Endothelial cell of hepatic sinusoid (primary cell): ENCODE measurements around the gene PBX4.
"Not testable (repeated sequence)": the region's sequence is repeated elsewhere in the genome, so short reads cannot be mapped to it uniquely, and the experiment has no call there.

ENCODE experiments used
- in situ Hi-C: cut with HindIII; loops from 2 replicates; pipeline ENCODE4 v1.10.0; 2017; ENCODE audit warnings: low sequenced_read_pairs

The PBX4 gene

GRCh38 chr19:19618219-19619051, at the start of gene PBX4:
Gene PBX4, minus strand, starts transcription at chr19:19618687. Its CDS starts 58 bp downstream, at chr19:19618629.
- in situ Hi-C loops: no loop called here

- in situ Hi-C loops: not testable (repeated sequence)
These were observed 47.0 kb upstream of the PBX4 start for GRCh38 chr19:19665420-19665948.

- in situ Hi-C loops: loop anchor here (5.0 kb wide), 2 partner anchors 71 to 131 kb away; no protein-coding TSS in a partner anchor
These were observed 45.0 kb upstream of the PBX4 start, which contains the start of gene ATP13A1 for GRCh38 chr19:19663256-19664120. Gene ATP13A1, minus strand, starts transcription at chr19:19663676. Its CDS starts 10 bp downstream, at chr19:19663666.

GRCh38 chr19:19662871-19663255, 44.4 kb upstream of the PBX4 start:
- in situ Hi-C loops: loop anchor here (5.0 kb wide), 2 partner anchors 71 to 131 kb away; no protein-coding TSS in a partner anchor

- in situ Hi-C loops: loop anchor here (5.0 kb wide), 2 partner anchors 70 to 130 kb away; no protein-coding TSS in a partner anchor
These were observed 43.9 kb upstream of the PBX4 start for GRCh38 chr19:19662344-19662743.

- in situ Hi-C loops: loop anchor here (5.0 kb wide), 2 partner anchors 69 to 129 kb away; no protein-coding TSS in a partner anchor
These were observed 43.3 kb upstream of the PBX4 start for GRCh38 chr19:19661675-19662251.

GRCh38 chr19:19661141-19661674, 42.7 kb upstream of the PBX4 start:
- in situ Hi-C loops: loop anchor here (5.0 kb wide), 2 partner anchors 69 to 129 kb away; no protein-coding TSS in a partner anchor

GRCh38 chr19:19659646-19660245, 41.3 kb upstream of the PBX4 start:
- in situ Hi-C loops: loop anchor here (5.0 kb wide), 2 partner anchors 67 to 127 kb away; no protein-coding TSS in a partner anchor

- in situ Hi-C loops: no loop called here
These were observed 38.9 kb upstream of the PBX4 start for GRCh38 chr19:19657397-19657783.

- in situ Hi-C loops: no loop called here
These were observed 38.2 kb upstream of the PBX4 start for GRCh38 chr19:19656451-19657396.

GRCh38 chr19:19655641-19656343, 37.3 kb upstream of the PBX4 start:
- in situ Hi-C loops: no loop called here

- in situ Hi-C loops: no loop called here
These were observed 36.6 kb upstream of the PBX4 start for GRCh38 chr19:19655051-19655594.

GRCh38 chr19:19654441-19654840, 36.0 kb upstream of the PBX4 start:
- in situ Hi-C loops: no loop called here

- in situ Hi-C loops: no loop called here
These were observed 35.2 kb upstream of the PBX4 start for GRCh38 chr19:19653597-19654147.

GRCh38 chr19:19652482-19653295, 34.2 kb upstream of the PBX4 start:
- in situ Hi-C loops: no loop called here

- in situ Hi-C loops: no loop called here
These were observed 32.6 kb upstream of the PBX4 start for GRCh38 chr19:19651076-19651475.

GRCh38 chr19:19650331-19650730, 31.8 kb upstream of the PBX4 start:
- in situ Hi-C loops: no loop called here
